Natural killer cell (primary cell): ENCODE measurements around the gene DCXR. TPM values are rescaled to one million over a fixed set of nuclear protein-coding genes. Genes with fewer than 3 reads are reported as not detected.

Source experiments
- ATAC-seq, 3 donors: fragments of 150-1000 bp in 2 of 3; fragments of 200-7000 bp in 1 of 3; cut with Tn5 transposase; 1 replicate in 1 of 3; 2 replicates in 2 of 3; pipeline ENCODE4 v1.10.0; 2021; ENCODE audit warnings: mild to moderate bottlenecking in 2 of 3, moderate library complexity in 2 of 3
- DNase-seq, 2 donors: peaks; one replicate each; pipeline versions ENCODE4 v3.0.0 to v3.0.0-alpha.2; 2013 to 2021; ENCODE audit warnings: mixed read lengths in 1 of 2
- H3K27ac ChIP-seq: one replicate; pipeline ENCODE4 v1.5.1; 2013; ENCODE audit warnings: mild to moderate bottlenecking, low read length
- H3K27me3 ChIP-seq: one replicate; pipeline ENCODE4 v1.6.1; 2013; ENCODE audit warnings: low read length; ENCODE audit not compliant: control insufficient read depth, insufficient read depth
- H3K36me3 ChIP-seq: one replicate; pipeline ENCODE4 v1.6.1; 2013; ENCODE audit warnings: low read length; ENCODE audit not compliant: control insufficient read depth, insufficient read depth
- H3K4me1 ChIP-seq: one replicate; pipeline ENCODE4 v1.6.1; 2013; ENCODE audit warnings: low read length; ENCODE audit not compliant: control insufficient read depth, insufficient read depth
- H3K4me3 ChIP-seq: one replicate; pipeline ENCODE4 v1.5.1; 2013; ENCODE audit warnings: low read length
- H3K9me3 ChIP-seq: one replicate; pipeline ENCODE4 v1.6.1; 2013; ENCODE audit warnings: low read length; ENCODE audit not compliant: control insufficient read depth, insufficient read depth
- H3K27ac Mint-ChIP-seq, 2 donors: one replicate each; pipeline ENCODE4 v1.8.0; 2022; ENCODE audit warnings: mild to moderate bottlenecking in 2 of 2, mixed read lengths in 2 of 2, moderate library complexity in 1 of 2
- H3K27me3 Mint-ChIP-seq, 2 donors: one replicate each; pipeline ENCODE4 v1.8.0; 2022; ENCODE audit warnings: low read depth in 2 of 2, mixed read lengths in 2 of 2
- H3K36me3 Mint-ChIP-seq: one replicate; pipeline ENCODE4 v1.8.0; 2022; ENCODE audit warnings: mixed read lengths
- H3K4me1 Mint-ChIP-seq, 2 donors: one replicate each; pipeline ENCODE4 v1.8.0; 2022; ENCODE audit warnings: mixed read lengths in 2 of 2
- H3K4me3 Mint-ChIP-seq: one replicate; pipeline ENCODE4 v1.8.0; 2022; ENCODE audit warnings: mild to moderate bottlenecking, moderate library complexity, mixed read lengths
- H3K9me3 Mint-ChIP-seq, 2 donors: one replicate each; pipeline ENCODE4 v1.8.0; 2022; ENCODE audit warnings: mixed read lengths in 2 of 2
- CTCF ChIP-seq: fragments of 200-600 bp; IDR thresholded peaks from one replicate; pipeline ENCODE4 v1.8.0; 2022; ENCODE audit warnings: antibody characterized with exemption
- WGBS: methylation state at CpG from one replicate; pipeline ENCODE4 v1.1.7; 2013; ENCODE audit warnings: missing lambda C conversion rate; ENCODE audit not compliant: insufficient coverage; 5-methylcytosine and 5-hydroxymethylcytosine counted together
- intact Hi-C: fragments of 100-400 bp; cut with micrococcal nuclease; formaldehyde crosslinking; loops from one replicate; pipeline ENCODE4 v1.14.2; 2022
- total RNA-seq, 4 donors: library from RNA; stranded (reverse); fragments of 120-200 nt in 1 of 4; gene quantifications; one replicate each; pipeline versions ENCODE4 v1.2.3 to v1.2.4, GENCODE V29; 2013 to 2022

Gene DCXR
- total RNA-seq, 3 donors from 2014 or later (not counting 1 experiment from before 2014, with no cell fraction given) = 93.9 to 171 (median 145) TPM

DNA sequence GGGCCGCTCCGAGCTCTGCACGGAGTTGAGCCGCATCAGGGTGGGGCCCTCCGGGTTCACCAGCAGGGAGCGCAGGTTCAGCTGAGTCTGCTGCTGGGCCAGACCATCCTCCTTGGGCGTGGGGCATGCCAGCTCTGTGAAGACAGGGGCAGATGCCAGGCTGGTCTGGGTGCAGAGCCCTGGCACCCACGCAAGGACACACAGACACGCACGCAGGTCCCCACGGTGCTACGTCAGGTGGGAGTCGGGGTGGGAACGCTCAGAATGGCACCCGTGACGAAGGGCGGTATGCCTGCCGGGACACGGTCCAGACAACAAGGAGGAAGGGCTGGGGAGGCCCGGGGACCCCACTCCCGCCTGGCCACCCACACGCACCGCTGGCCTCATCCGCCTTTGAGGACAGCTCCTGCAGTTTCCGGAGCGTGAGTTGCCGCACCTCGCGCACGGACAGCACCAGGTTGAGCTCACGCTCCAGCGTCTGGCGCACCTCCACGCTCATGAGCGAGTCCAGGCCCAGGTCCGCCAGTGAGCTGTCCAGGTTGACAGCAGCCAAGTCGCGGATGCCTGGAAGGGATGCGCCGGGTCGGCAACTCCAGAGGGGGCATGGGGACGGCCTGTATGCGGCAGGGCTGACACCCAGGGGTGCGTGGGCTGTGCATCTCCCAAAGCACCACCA is 43.4 kb upstream of the DCXR start:
- Mint-ChIP-seq H3K4me3 (no peak overlapping the region), H3K4me1 (no peaks in the 10 kb centered on the region)
- WGBS = 96% methylated on average over 44 of the region's 44 CpGs

GRCh38 chr17:82080048-82080788 is 42.7 kb upstream of the DCXR start:
- H3K9me3 ChIP-seq = no peaks in the 10 kb centered on the region
- no peaks in the 10 kb centered on the region for H3K9me3 Mint-ChIP-seq
- H3K27me3 Mint-ChIP-seq = no peaks in the 10 kb centered on the region
- no peak for DNase-seq
- H3K27me3 ChIP-seq = no peaks in the 10 kb centered on the region
- peaks cover 38% of the 10 kb centered on the region for H3K36me3 ChIP-seq
- no peak overlapping the region for H3K27ac Mint-ChIP-seq
- H3K4me1 Mint-ChIP-seq = no peaks in the 10 kb centered on the region
- TF ChIP-seq CTCF = no peak
- 95% methylated on average over 36 of the region's 36 CpGs for WGBS
- no peak overlapping the region for H3K4me3 ChIP-seq
- ATAC-seq = no peak
- intact Hi-C loops = loop anchor here (1.0 kb wide), 1 partner anchor 11 kb away; no protein-coding TSS in a partner anchor
- H3K4me3 Mint-ChIP-seq = no peak overlapping the region
- H3K36me3 Mint-ChIP-seq = no peaks in the 10 kb centered on the region
- no peaks in the 10 kb centered on the region for H3K4me1 ChIP-seq
- H3K27ac ChIP-seq = no peak overlapping the region

More for the DNA sequence above, 43.4 kb upstream of the DCXR start:
- no peak overlapping the region for H3K4me3 ChIP-seq
- H3K27ac ChIP-seq = no peak overlapping the region
- DNase-seq (no peak), ATAC-seq (no peak)
- no peak for TF ChIP-seq CTCF
- H3K9me3 ChIP-seq = no peaks in the 10 kb centered on the region
- Mint-ChIP-seq H3K9me3 (no peaks in the 10 kb centered on the region), H3K27me3 (no peaks in the 10 kb centered on the region), H3K36me3 (no peaks in the 10 kb centered on the region), H3K27ac (no peak overlapping the region)
- peaks cover 40% of the 10 kb centered on the region for H3K36me3 ChIP-seq
- H3K27me3 ChIP-seq = no peaks in the 10 kb centered on the region
- H3K4me1 ChIP-seq = no peaks in the 10 kb centered on the region
- intact Hi-C loops = loop anchor here (1.0 kb wide), 1 partner anchor 12 kb away; no protein-coding TSS in a partner anchor

DNA sequence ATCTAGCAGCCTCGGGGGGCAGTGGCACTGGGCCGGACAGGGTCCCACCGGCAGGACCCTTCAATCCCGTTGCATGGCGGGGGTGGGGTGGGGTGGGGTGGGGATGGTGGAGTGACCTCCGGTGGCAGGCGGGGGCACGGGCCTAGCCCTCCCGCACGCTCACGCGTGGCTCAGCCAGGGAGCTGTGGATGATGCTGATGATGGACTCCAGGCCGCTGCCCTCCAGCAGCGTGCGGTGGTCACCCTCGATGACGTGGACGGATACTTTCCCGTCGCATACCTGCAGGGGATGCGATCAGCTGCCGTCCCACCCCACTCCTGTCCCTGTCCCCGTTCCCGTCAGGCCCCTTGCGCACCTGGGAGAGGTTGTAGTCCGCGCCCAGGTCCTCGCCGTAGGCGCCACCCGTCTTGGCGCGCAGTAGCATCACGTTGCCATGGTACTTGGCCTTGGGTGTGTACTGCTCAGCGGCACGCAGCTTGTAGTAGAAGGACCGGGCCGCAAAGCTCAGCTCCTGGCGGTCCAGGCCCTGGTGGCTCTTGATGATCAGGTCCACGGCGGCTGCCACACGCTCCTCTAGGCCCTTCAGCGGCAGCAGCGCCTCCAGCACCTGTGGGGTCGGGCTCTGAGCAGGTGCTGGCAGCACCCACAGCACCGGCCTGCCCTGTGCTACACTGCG is 41.6 kb upstream of the DCXR start:
- Mint-ChIP-seq H3K4me1 (no peaks in the 10 kb centered on the region), H3K36me3 (no peaks in the 10 kb centered on the region), H3K27ac (no peak overlapping the region), H3K27me3 (no peaks in the 10 kb centered on the region), H3K4me3 (no peak overlapping the region), H3K9me3 (no peaks in the 10 kb centered on the region)
- 95% methylated on average over 47 of the region's 47 CpGs for WGBS
- H3K4me3 ChIP-seq = no peak overlapping the region
- no peak overlapping the region for H3K27ac ChIP-seq
- H3K27me3 ChIP-seq = no peaks in the 10 kb centered on the region
- DNase-seq = no peak
- no peaks in the 10 kb centered on the region for H3K4me1 ChIP-seq
- intact Hi-C loops = no loop called here
- H3K9me3 ChIP-seq = no peaks in the 10 kb centered on the region
- peaks cover 30% of the 10 kb centered on the region for H3K36me3 ChIP-seq
- ATAC-seq = no peak
- TF ChIP-seq CTCF = no peak
